GM19240 (cell line): ENCODE results near the gene EMP2.

ENCODE experiments used
- DNase-seq: peaks from one replicate; pipeline ENCODE4 v3.0.0; 2011; ENCODE audit warnings: low spot score; ENCODE audit not compliant: insufficient read length

Gene EMP2

GRCh38 chr16:10493276-10493675 is 87.1 kb downstream of the EMP2 start:
- no peak for DNase-seq

GRCh38 chr16:10490141-10490540 is 90.3 kb downstream of the EMP2 start:
- DNase-seq, result no peak

- no peak for DNase-seq
Measured at GRCh38 chr16:10485698-10486382, 94.6 kb downstream of the EMP2 start.

GRCh38 chr16:10485159-10485558 is 95.2 kb downstream of the EMP2 start:
- DNase-seq, result no peak

GRCh38 chr16:10480151-10480550 is 100.2 kb downstream of the EMP2 start:
- DNase-seq, result no peak
